ENCODE data around the gene IL13.

IL13 gene

GRCh38 chr5:132669966-132670882 lies 12.3 kb downstream of the IL13 start:
- DNase-seq (ENCODE audit: low read depth, low spot score): no peak

GRCh38 chr5:132671000-132671399 lies 13.0 kb downstream of the IL13 start:
- DNase-seq (ENCODE audit: low read depth, low spot score): no peak

- no peak for DNase-seq (ENCODE audit: low read depth, low spot score)
These were observed 15.5 kb downstream of the IL13 start for GRCh38 chr5:132673488-132673887.

- DNase-seq (ENCODE audit: low read depth, low spot score): no peak
These were observed 16.1 kb downstream of the IL13 start, which contains the start of gene IL4 for GRCh38 chr5:132673939-132674630. IL4 (plus strand) TSS chr5:132673989; CDS start chr5:132674051, 62 bp downstream.

- no peak for DNase-seq (ENCODE audit: low read depth, low spot score)
These were observed 16.9 kb downstream of the IL13 start for GRCh38 chr5:132674671-132675506.

- no peak for DNase-seq (ENCODE audit: low read depth, low spot score)
These were observed 18.1 kb downstream of the IL13 start for GRCh38 chr5:132675936-132676689.

- DNase-seq (ENCODE audit: low read depth, low spot score): no peak
These were observed 19.2 kb downstream of the IL13 start for GRCh38 chr5:132677191-132677590.

- DNase-seq (ENCODE audit: low read depth, low spot score): no peak
These were observed 19.9 kb downstream of the IL13 start for GRCh38 chr5:132677682-132678400.

- DNase-seq (ENCODE audit: low read depth, low spot score): no peak
These were observed 20.8 kb downstream of the IL13 start for GRCh38 chr5:132678735-132679134.

- no peak for DNase-seq (ENCODE audit: low read depth, low spot score)
These were observed 21.2 kb downstream of the IL13 start for GRCh38 chr5:132679166-132679565.

- no peak for DNase-seq (ENCODE audit: low read depth, low spot score)
These were observed 21.9 kb downstream of the IL13 start for GRCh38 chr5:132679717-132680380.

- DNase-seq (ENCODE audit: low read depth, low spot score): no peak
These were observed 23.0 kb downstream of the IL13 start for GRCh38 chr5:132680780-132681475.

- no peak for DNase-seq (ENCODE audit: low read depth, low spot score)
These were observed 23.5 kb downstream of the IL13 start for GRCh38 chr5:132681476-132681831.

GRCh38 chr5:132681983-132682382 lies 24.0 kb downstream of the IL13 start:
- DNase-seq (ENCODE audit: low read depth, low spot score): no peak

- DNase-seq (ENCODE audit: low read depth, low spot score): no peak
These were observed 26.5 kb downstream of the IL13 start for GRCh38 chr5:132684491-132684890.

- DNase-seq (ENCODE audit: low read depth, low spot score): no peak
These were observed 27.1 kb downstream of the IL13 start for GRCh38 chr5:132684922-132685720.

- no peak for DNase-seq (ENCODE audit: low read depth, low spot score)
These were observed 28.2 kb downstream of the IL13 start for GRCh38 chr5:132686193-132686592.

- DNase-seq (ENCODE audit: low read depth, low spot score): no peak
These were observed 30.0 kb downstream of the IL13 start for GRCh38 chr5:132687995-132688394.

Data from activated CD4-positive, CD25-positive, alpha-beta regulatory T cell treated with anti-CD3 and anti-CD28 coated beads, Interleukin-2, amount 50 U/mL, for 16 hours (primary cell).